ENCODE data around the gene ZNHIT2. TPM values are rescaled to one million over a fixed set of nuclear protein-coding genes. Genes with fewer than 3 reads are reported as not detected.

Gene ZNHIT2
- total and polyA plus RNA-seq, 10 of the 15 experiments (the other 5 are each of a cell fraction or from before 2014, with no cell fraction given) = 0.24 to 20.4 (median 15.5) TPM; not detected in 1

DNA sequence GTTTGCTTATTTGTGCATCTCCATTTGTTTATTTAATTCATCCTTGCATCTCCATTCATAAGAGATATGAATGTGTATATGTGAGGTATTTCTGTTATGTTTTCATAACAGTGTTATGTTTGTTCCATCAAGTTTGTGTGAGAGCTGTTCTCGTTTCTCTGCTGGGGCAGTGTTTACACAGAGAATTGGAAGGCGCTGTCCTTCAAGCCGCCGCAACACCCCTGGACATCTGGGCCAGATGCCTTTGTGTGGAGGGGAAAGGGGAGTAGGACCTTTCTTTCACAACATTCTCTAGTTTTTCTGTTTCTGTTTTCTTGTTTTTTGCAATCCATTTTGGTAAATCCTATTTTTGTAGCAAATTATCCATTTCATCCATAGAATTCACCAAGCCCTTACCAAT is 12.9 kb downstream of the ZNHIT2 start (continued):
- TF ChIP-seq, protein P1, sequence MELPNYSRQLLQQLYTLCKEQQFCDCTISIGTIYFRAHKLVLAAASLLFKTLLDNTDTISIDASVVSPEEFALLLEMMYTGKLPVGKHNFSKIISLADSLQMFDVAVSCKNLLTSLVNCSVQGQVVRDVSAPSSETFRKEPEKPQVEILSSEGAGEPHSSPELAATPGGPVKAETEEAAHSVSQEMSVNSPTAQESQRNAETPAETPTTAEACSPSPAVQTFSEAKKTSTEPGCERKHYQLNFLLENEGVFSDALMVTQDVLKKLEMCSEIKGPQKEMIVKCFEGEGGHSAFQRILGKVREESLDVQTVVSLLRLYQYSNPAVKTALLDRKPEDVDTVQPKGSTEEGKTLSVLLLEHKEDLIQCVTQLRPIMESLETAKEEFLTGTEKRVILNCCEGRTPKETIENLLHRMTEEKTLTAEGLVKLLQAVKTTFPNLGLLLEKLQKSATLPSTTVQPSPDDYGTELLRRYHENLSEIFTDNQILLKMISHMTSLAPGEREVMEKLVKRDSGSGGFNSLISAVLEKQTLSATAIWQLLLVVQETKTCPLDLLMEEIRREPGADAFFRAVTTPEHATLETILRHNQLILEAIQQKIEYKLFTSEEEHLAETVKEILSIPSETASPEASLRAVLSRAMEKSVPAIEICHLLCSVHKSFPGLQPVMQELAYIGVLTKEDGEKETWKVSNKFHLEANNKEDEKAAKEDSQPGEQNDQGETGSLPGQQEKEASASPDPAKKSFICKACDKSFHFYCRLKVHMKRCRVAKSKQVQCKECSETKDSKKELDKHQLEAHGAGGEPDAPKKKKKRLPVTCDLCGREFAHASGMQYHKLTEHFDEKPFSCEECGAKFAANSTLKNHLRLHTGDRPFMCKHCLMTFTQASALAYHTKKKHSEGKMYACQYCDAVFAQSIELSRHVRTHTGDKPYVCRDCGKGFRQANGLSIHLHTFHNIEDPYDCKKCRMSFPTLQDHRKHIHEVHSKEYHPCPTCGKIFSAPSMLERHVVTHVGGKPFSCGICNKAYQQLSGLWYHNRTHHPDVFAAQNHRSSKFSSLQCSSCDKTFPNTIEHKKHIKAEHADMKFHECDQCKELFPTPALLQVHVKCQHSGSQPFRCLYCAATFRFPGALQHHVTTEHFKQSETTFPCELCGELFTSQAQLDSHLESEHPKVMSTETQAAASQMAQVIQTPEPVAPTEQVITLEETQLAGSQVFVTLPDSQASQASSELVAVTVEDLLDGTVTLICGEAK (IDR thresholded peaks at IDR 0.05; ENCODE audit: borderline replicate concordance) = no peak
- TF ChIP-seq, protein P2, sequence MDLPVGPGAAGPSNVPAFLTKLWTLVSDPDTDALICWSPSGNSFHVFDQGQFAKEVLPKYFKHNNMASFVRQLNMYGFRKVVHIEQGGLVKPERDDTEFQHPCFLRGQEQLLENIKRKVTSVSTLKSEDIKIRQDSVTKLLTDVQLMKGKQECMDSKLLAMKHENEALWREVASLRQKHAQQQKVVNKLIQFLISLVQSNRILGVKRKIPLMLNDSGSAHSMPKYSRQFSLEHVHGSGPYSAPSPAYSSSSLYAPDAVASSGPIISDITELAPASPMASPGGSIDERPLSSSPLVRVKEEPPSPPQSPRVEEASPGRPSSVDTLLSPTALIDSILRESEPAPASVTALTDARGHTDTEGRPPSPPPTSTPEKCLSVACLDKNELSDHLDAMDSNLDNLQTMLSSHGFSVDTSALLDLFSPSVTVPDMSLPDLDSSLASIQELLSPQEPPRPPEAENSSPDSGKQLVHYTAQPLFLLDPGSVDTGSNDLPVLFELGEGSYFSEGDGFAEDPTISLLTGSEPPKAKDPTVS (IDR thresholded peaks at IDR 0.05; ENCODE audit: low read depth, low read length) = no peak
- no peak for TF ChIP-seq SKIL (IDR thresholded peaks at IDR 0.05; ENCODE audit: low read depth, poor library complexity, severe bottlenecking)
- TF ChIP-seq REST (IDR thresholded peaks at IDR 0.05; ENCODE audit: low read depth, low read length) = no peak
- TF ChIP-seq TBL1XR1 (IDR thresholded peaks at IDR 0.05; ENCODE audit: low read depth, low read length) = no peak
- TF ChIP-seq YBX1 (IDR thresholded peaks at IDR 0.05) = no peak

All from GM12878 (cell line).